NCI-H187 treated with DMSO at 0.1 percent for 48 hours (cell line): ENCODE data around the gene NRARP.

Source experiments
- DNase-seq: peaks from one replicate; lab custom pipeline; 2025; lab: John Stamatoyannopoulos, UW

NRARP gene

GRCh38 chr9:137256856-137257255, 45.2 kb downstream of the NRARP start:
- no peak for DNase-seq

DNA sequence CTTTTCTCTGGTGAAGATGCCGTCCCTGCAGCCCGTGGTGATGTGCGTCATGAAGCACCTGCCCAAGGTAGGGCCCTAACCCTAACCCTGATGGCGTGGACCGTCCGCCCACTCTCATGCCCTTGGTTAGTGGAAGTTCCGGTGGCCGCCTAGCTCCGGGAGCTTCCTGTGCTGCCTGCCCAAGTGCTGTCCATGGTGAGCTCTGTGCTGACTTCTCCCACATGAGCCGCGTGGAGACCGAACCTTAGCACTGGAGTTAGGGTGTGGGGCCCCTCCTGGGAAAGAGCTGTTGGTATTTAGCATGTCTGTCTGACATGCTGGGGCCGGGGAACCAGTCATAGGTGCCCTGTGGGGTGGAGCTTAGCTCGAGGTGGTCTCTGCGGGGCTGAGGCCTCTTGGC, 45.7 kb downstream of the NRARP start:
- DNase-seq, result no peak

- DNase-seq, result no peak
Observed at GRCh38 chr9:137255448-137256114, 46.5 kb downstream of the NRARP start.

GRCh38 chr9:137254624-137255447, 47.2 kb downstream of the NRARP start, which contains the start of gene NELFB:
NELFB (plus strand) TSS chr9:137255327.
- DNase-seq, result no peak

GRCh38 chr9:137253717-137254623, 48.1 kb downstream of the NRARP start:
- DNase-seq, result no peak

DNA sequence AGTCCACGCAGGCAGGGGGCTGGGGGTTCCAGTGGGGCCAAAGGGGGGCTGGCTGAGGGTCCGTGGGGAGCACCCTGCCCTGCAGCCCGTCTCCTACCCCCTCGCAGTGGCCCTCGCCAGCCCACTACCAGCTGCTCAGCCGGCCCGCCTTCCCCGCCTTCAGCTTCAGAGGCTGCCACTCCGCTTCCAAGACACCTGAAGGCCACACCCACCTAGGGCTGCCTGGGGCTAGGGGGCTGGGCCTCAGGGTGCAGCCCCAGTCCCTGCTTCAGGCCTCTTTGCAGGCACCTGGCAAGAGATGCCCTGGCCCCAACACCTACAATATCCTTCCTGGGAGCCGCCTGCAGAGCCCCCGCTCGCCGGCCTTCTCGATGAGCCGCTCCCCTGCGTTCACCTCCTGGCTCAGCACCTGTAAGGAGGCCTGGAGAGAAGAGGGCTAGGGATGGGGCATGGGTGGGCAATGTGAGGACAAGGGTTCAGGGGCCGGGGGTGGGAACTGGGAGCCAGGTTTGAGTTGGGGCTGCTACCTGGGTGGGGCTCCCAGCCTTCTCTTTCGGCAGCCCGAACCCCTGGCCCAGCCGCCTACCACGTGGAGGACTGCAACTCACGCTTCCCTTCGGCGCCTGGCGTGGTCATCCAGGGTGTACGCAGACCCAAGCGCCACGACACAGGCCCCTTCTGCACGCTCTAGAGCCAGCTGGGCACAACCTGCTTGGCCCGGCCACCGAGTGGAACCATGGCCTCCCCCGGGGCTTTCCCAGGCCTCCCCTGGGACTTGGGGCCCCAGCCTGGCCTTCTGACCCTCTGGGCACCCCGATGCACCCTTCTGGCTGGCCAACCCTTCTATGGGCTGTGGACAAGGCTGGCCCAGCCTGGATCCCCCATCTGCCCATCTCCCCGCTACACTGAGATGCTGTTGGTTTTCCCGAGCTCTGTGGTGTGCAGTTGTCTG, 49.2 kb downstream of the NRARP start:
- DNase-seq, result no peak

- DNase-seq, result no peak
Observed at GRCh38 chr9:137251490-137252268, 50.4 kb downstream of the NRARP start.

DNA sequence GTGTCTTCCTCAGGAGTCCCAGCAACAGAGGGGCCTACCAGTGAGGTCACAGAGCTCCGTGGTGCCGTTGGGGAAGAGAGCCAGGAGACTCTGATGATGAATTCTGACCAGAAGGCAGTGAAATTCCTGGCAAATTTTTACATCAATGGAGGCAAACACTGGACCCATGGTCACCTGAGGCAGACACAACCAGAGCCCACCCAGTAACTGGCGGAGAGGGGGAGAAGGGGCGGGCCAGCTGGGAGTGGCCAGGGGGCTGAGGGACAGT, 50.9 kb downstream of the NRARP start, which contains the start of gene STPG3:
Gene STPG3, plus strand, starts transcription at position 93 of the 268 bp plus-strand sequence. Its CDS starts 1 bp downstream, at position 94.
- DNase-seq, result no peak

GRCh38 chr9:137250329-137251193, 51.5 kb downstream of the NRARP start:
- no peak for DNase-seq
